GM23248 (cell line): Measurements from ENCODE around the gene TOR1B. TPM values are rescaled to one million over a fixed set of nuclear protein-coding genes. Genes with fewer than 3 reads are reported as not detected.

Experiments
- DNase-seq: peaks from one replicate; pipeline ENCODE4 v3.0.0-alpha.2; 2015
- H2AFZ ChIP-seq: fragments of 200-600 bp; sonication (generic); 2 replicates; pipeline ENCODE4 v1.6.1; 2016; ENCODE audit warnings: antibody characterized with exemption
- H3F3A ChIP-seq: fragments of 200-600 bp; sonication (generic); 2 replicates; pipeline ENCODE4 v1.6.1; 2016; ENCODE audit warnings: mild to moderate bottlenecking, antibody characterized with exemption, mixed run types; ENCODE audit not compliant: insufficient read depth
- H3K27ac ChIP-seq: fragments of 200-600 bp; sonication (generic); 2 replicates; pipeline ENCODE4 v1.5.1; 2016; ENCODE audit warnings: mild to moderate bottlenecking
- H3K27me3 ChIP-seq: fragments of 200-600 bp; sonication (generic); replicated peaks from 2 replicates; pipeline ENCODE4 v1.6.1; 2016; ENCODE audit warnings: mild to moderate bottlenecking; ENCODE audit not compliant: insufficient read depth
- H3K36me3 ChIP-seq: fragments of 200-600 bp; sonication (generic); 2 replicates; pipeline ENCODE4 v1.6.1; 2016; ENCODE audit warnings: low read depth, mild to moderate bottlenecking
- H3K4me1 ChIP-seq: fragments of 200-600 bp; sonication (generic); 2 replicates; pipeline ENCODE4 v1.6.1; 2016; ENCODE audit warnings: mild to moderate bottlenecking; ENCODE audit not compliant: insufficient read depth
- H3K4me2 ChIP-seq: fragments of 200-600 bp; sonication (generic); one replicate; pipeline ENCODE4 v1.6.1; 2016; ENCODE audit warnings: mild to moderate bottlenecking; ENCODE audit not compliant: unreplicated experiment
- H3K4me3 ChIP-seq: fragments of 200-600 bp; sonication (generic); 2 replicates; pipeline ENCODE4 v1.5.1; 2016; ENCODE audit warnings: mild to moderate bottlenecking
- H3K79me2 ChIP-seq: fragments of 200-600 bp; sonication (generic); 2 replicates; pipeline ENCODE4 v1.6.1; 2016; ENCODE audit warnings: mild to moderate bottlenecking; ENCODE audit not compliant: insufficient read depth
- H3K9ac ChIP-seq: fragments of 200-600 bp; sonication (generic); 2 replicates; pipeline ENCODE4 v1.6.1; 2016; ENCODE audit warnings: mild to moderate bottlenecking
- H3K9me2 ChIP-seq: fragments of 200-600 bp; sonication (generic); 2 replicates; pipeline ENCODE4 v1.6.1; 2016; ENCODE audit warnings: mixed run types, mild to moderate bottlenecking, moderate library complexity; ENCODE audit not compliant: insufficient read depth
- H3K9me3 ChIP-seq: fragments of 200-600 bp; sonication (generic); one replicate; pipeline ENCODE4 v1.6.1; 2017; ENCODE audit warnings: low read depth
- H4K20me1 ChIP-seq: fragments of 200-600 bp; sonication (generic); 2 replicates; pipeline ENCODE4 v1.6.0; 2016; ENCODE audit not compliant: insufficient read depth
- EZH2 ChIP-seq: fragments of 200-600 bp; sonication (generic); IDR thresholded peaks from 2 replicates; pipeline ENCODE4 v1.6.1; 2018; ENCODE audit warnings: antibody characterized with exemption, mild to moderate bottlenecking; ENCODE audit not compliant: insufficient read depth, poor library complexity, severe bottlenecking
- EZH2phosphoT487 ChIP-seq: fragments of 200-600 bp; sonication (generic); IDR thresholded peaks from 2 replicates; pipeline ENCODE4 v1.6.1; 2018; ENCODE audit warnings: antibody characterized with exemption, moderate library complexity, mild to moderate bottlenecking, low read depth; ENCODE audit not compliant: insufficient read depth
- WGBS, 2 experiments: methylation state at CpG; one replicate each; pipeline ENCODE4 v1.1.6; 2015 to 2017; ENCODE audit warnings: low lambda C conversion rate in 2 of 2, low coverage in 1 of 2; ENCODE audit errors: missing lambda C conversion rate in 2 of 2; 5-methylcytosine and 5-hydroxymethylcytosine counted together
- in situ Hi-C: fragments of 300-500 bp; cut with MboI; formaldehyde crosslinking; loops from 2 replicates; pipeline ENCODE4 v1.15.0; 2020
- polyA plus RNA-seq: library from polyadenylated mRNA; unstranded; fragments of >200 nt; fragmentation: Nextera tagmentation; extraction: Ambion mirVana; gene quantifications from 2 replicates; pipeline ENCODE4 v1.2.1, GENCODE V29; 2016
- total RNA-seq: library from RNA; depleted of rRNA; stranded (reverse); fragments of >200 nt; shearing (Covaris generic); gene quantifications from 2 replicates; pipeline ENCODE4 v1.2.3, GENCODE V29; 2014; rRNA removed

TOR1B gene
- total and polyA plus RNA-seq, 2 experiments from 2014 or later = 34.5 to 55.1 TPM

GRCh38 chr9:129858167-129858962 is 55.4 kb downstream of the TOR1B start:
- Histone ChIP-seq H3K79me2 (no peaks in the 10 kb centered on the region), H3K36me3 (no peaks in the 10 kb centered on the region; the same call in 1 of the 2 replicates), H3K27ac (no peak overlapping the region), H2AFZ (no peak overlapping the region), H3K4me3 (no peak overlapping the region), H3K4me1 (no peaks in the 10 kb centered on the region), H3K27me3 (no peaks in the 10 kb centered on the region), H3K9ac (no peak overlapping the region), H3K9me2 (no peaks in the 10 kb centered on the region), H4K20me1 (no peaks in the 10 kb centered on the region), H3K9me3 (no peaks in the 10 kb centered on the region), H3F3A (no peaks in the 10 kb centered on the region), H3K4me2 (no peak overlapping the region)
- no peak for DNase-seq
- in situ Hi-C loops = no loop called here
- WGBS, 2 experiments = 86 to 89% methylated on average over 11 of the region's 11 CpGs
- no peak for TF ChIP-seq EZH2
- TF ChIP-seq EZH2phosphoT487 = no peak

Other genes starting within 250 kb of the TOR1B start
- gene C9orf50, start 182.1 kb upstream of the TOR1B start, total RNA-seq = 0.32 TPM in 1 of 2 replicates, not detected in the other
- 0.23 and 0.56 TPM in 2 replicates for gene C9orf50, start 182.1 kb upstream of the TOR1B start, polyA plus RNA-seq
- 32.6 and 44.5 TPM in 2 replicates for gene NTMT1, start 177.0 kb upstream of the TOR1B start, total RNA-seq
- gene NTMT1, start 177.0 kb upstream of the TOR1B start, polyA plus RNA-seq = 115 TPM in 2 replicates
- 22.9 and 24.9 TPM in 2 replicates for gene ASB6, start 161.0 kb upstream of the TOR1B start, total RNA-seq
- 24.1 and 24.4 TPM in 2 replicates for gene ASB6, start 161.0 kb upstream of the TOR1B start, polyA plus RNA-seq
- 145 and 169 TPM in 2 replicates for gene PRRX2, start 137.5 kb upstream of the TOR1B start, total RNA-seq
- gene PRRX2, start 137.5 kb upstream of the TOR1B start, polyA plus RNA-seq = 137 and 141 TPM in 2 replicates
- gene PTGES, start 50.1 kb upstream of the TOR1B start, total RNA-seq = 8.3 and 12.6 TPM in 2 replicates
- gene PTGES, start 50.1 kb upstream of the TOR1B start, polyA plus RNA-seq = 22.0 and 22.4 TPM in 2 replicates
- gene TOR1A, start 21.0 kb downstream of the TOR1B start, total RNA-seq = 63.6 and 73.6 TPM in 2 replicates
- 101 and 102 TPM in 2 replicates for gene TOR1A, start 21.0 kb downstream of the TOR1B start, polyA plus RNA-seq
- 46.8 and 66.0 TPM in 2 replicates for gene C9orf78, start 32.1 kb downstream of the TOR1B start, total RNA-seq
- gene C9orf78, start 32.1 kb downstream of the TOR1B start, polyA plus RNA-seq = 79.7 and 80.7 TPM in 2 replicates
- 7.3 and 10.3 TPM in 2 replicates for gene USP20, start 32.3 kb downstream of the TOR1B start, total RNA-seq
- 15.7 and 15.8 TPM in 2 replicates for gene USP20, start 32.3 kb downstream of the TOR1B start, polyA plus RNA-seq
- 18.8 and 22.6 TPM in 2 replicates for gene FNBP1, start 240.0 kb downstream of the TOR1B start, total RNA-seq
- gene FNBP1, start 240.0 kb downstream of the TOR1B start, polyA plus RNA-seq = 17.8 TPM in 2 replicates